Small intestine (tissue), 7 donors: ENCODE results near the gene LKAAEAR1. TPM values are rescaled to one million over a fixed set of nuclear protein-coding genes. Genes with fewer than 3 reads are reported as not detected.

Source experiments
- DNase-seq, 2 donors: peaks; one replicate each; pipeline versions ENCODE4 v3.0.0 to v3.0.0-alpha.2; 2013
- FAIRE-seq: peaks from 2 replicates; lab custom pipeline; 2012; peaks lifted over from hg19 to GRCh38; lab: Jason Lieb, UNC
- H3K27ac ChIP-seq, 3 donors: one replicate each; pipeline ENCODE4 v1.5.1; 2013; ENCODE audit warnings: low read length in 2 of 3, mild to moderate bottlenecking in 2 of 3, control low read depth in 1 of 3, inconsistent platforms in 1 of 3, low read depth in 1 of 3, moderate library complexity in 1 of 3
- H3K27me3 ChIP-seq, 3 donors: one replicate each; pipeline ENCODE4 v1.6.1; 2013; ENCODE audit warnings: low read length in 3 of 3, inconsistent platforms in 1 of 3; ENCODE audit not compliant: control insufficient read depth in 3 of 3, insufficient read depth in 3 of 3
- H3K36me3 ChIP-seq, 3 donors: one replicate each; pipeline ENCODE4 v1.6.1; 2013; ENCODE audit warnings: low read length in 3 of 3, inconsistent platforms in 1 of 3, low read depth in 1 of 3, mild to moderate bottlenecking in 1 of 3, moderate library complexity in 1 of 3; ENCODE audit not compliant: control insufficient read depth in 3 of 3, insufficient read depth in 2 of 3
- H3K4me1 ChIP-seq, 3 donors: one replicate each; pipeline ENCODE4 v1.6.1; 2013; ENCODE audit warnings: low read length in 2 of 3, inconsistent platforms in 1 of 3, low read depth in 1 of 3, mild to moderate bottlenecking in 1 of 3, moderate library complexity in 1 of 3; ENCODE audit not compliant: control insufficient read depth in 3 of 3, insufficient read depth in 2 of 3
- H3K4me3 ChIP-seq, 3 donors: one replicate each; pipeline ENCODE4 v1.5.1; 2013; ENCODE audit warnings: low read length in 3 of 3, control low read depth in 1 of 3, inconsistent platforms in 1 of 3, low read depth in 1 of 3, mild to moderate bottlenecking in 1 of 3, moderate library complexity in 1 of 3
- H3K9me3 ChIP-seq, 2 donors: one replicate each; pipeline ENCODE4 v1.6.1; 2013; ENCODE audit warnings: low read depth in 1 of 2, low read length in 1 of 2; ENCODE audit not compliant: control insufficient read depth in 2 of 2, insufficient read depth in 1 of 2
- WGBS, 3 donors: extraction: QIAGEN DNeasy Blood & Tissue Kit; methylation state at CpG; one replicate each; pipeline ENCODE4 v1.1.7; 2013; 5-methylcytosine and 5-hydroxymethylcytosine counted together
- polyA plus RNA-seq, 4 donors: library from polyadenylated mRNA; stranded (reverse) in 3 of 4; unstranded in 1 of 4; fragments of 200-250 nt in 3 of 4; fragments of 120-200 nt in 1 of 4; gene quantifications; one replicate each; pipeline versions ENCODE4 v1.2.1 to v1.2.3, GENCODE V29; 2013
- donor health status: healthy with polysubstance abuse.
- donor health status: control.
- donor health status: control.
- donor health status: Bipolar disorder and iron deficiency.
- donor health status: healthy.

Gene LKAAEAR1
- polyA plus RNA-seq, 4 donors = 0.09 TPM; not detected in 3

- Histone ChIP-seq H3K4me1 (peaks cover 0 to 23% (median 3%) of the 10 kb centered on the region in 3 donors), H3K36me3 (peaks cover 18 to 70% (median 19%) of the 10 kb centered on the region in 3 donors), H3K27me3 (peaks cover 8 to 41% (median 10%) of the 10 kb centered on the region in 3 donors), H3K9me3 (no peaks in the 10 kb centered on the region), H3K4me3 (no peak overlapping the region), H3K27ac (no peak overlapping the region)
- no peak for DNase-seq
- 78 to 96% (median 87%) methylated on average over 10 to 11 of the region's 11 CpGs for WGBS, 3 donors
- no peak for FAIRE-seq
Observed at GRCh38 chr20:64033981-64034493, 50.2 kb downstream of the LKAAEAR1 start.

Other genes starting within 250 kb of the LKAAEAR1 start
- gene ABHD16B, start 222.9 kb downstream of the LKAAEAR1 start, polyA plus RNA-seq = under 1 TPM in 2 of 4 donors, not detected in 2; 0.34 to 0.67 TPM
- gene TPD52L2, start 219.1 kb downstream of the LKAAEAR1 start, polyA plus RNA-seq = 10 to 100 TPM; 65.6 to 87.7 (median 70.0) TPM
- gene DNAJC5, start 189.3 kb downstream of the LKAAEAR1 start, polyA plus RNA-seq = 10 to 100 TPM; 20.6 to 52.3 (median 40.3) TPM
- 100 to 1,000 TPM in 1 of 4 donors, 10 to 100 TPM in 3; 47.1 to 131 (median 64.9) TPM for gene UCKL1, start 128.0 kb downstream of the LKAAEAR1 start, polyA plus RNA-seq
- 1 to 10 TPM; 2.5 to 5.0 (median 3.6) TPM for gene ZNF512B, start 114.5 kb downstream of the LKAAEAR1 start, polyA plus RNA-seq
- gene SAMD10, start 104.8 kb downstream of the LKAAEAR1 start, polyA plus RNA-seq = 1 to 10 TPM; 3.6 to 7.3 (median 5.2) TPM
- 10 to 100 TPM; 35.3 to 61.2 (median 48.1) TPM for gene PRPF6, start 103.3 kb downstream of the LKAAEAR1 start, polyA plus RNA-seq
- gene C20orf204, start 48.2 kb downstream of the LKAAEAR1 start, polyA plus RNA-seq = 1 to 10 TPM in 3 of 4 donors, under 1 TPM in 1; 0.91 to 2.4 (median 1.6) TPM
- 10 to 100 TPM in 1 of 4 donors, 1 to 10 TPM in 2, under 1 TPM in 1; 0.67 to 26.8 (median 2.9) TPM for gene SOX18, start 34.8 kb downstream of the LKAAEAR1 start, polyA plus RNA-seq
- 10 to 100 TPM in 2 of 4 donors, 1 to 10 TPM in 2; 7.8 to 28.5 (median 12.6) TPM for gene TCEA2, start 21.2 kb downstream of the LKAAEAR1 start, polyA plus RNA-seq
- 10 to 100 TPM in 1 of 4 donors, 1 to 10 TPM in 3; 1.8 to 10.8 (median 6.2) TPM for gene RGS19, start 4.9 kb downstream of the LKAAEAR1 start, polyA plus RNA-seq
- under 1 TPM in 2 of 4 donors, not detected in 2; 0.30 to 0.61 TPM for gene OPRL1, start 4.3 kb downstream of the LKAAEAR1 start, polyA plus RNA-seq
- gene NPBWR2, start 23.2 kb upstream of the LKAAEAR1 start, polyA plus RNA-seq = not detected
- gene MYT1, start 80.1 kb upstream of the LKAAEAR1 start, polyA plus RNA-seq = under 1 TPM in 2 of 4 donors, not detected in 2; 0.63 to 0.77 TPM
- gene PCMTD2, start 171.3 kb upstream of the LKAAEAR1 start, polyA plus RNA-seq = 10 to 100 TPM; 15.7 to 80.0 (median 21.1) TPM